Ascending aorta (tissue), 2 donors: ENCODE data around the gene CACNA2D2. TPM values are rescaled to one million over a fixed set of nuclear protein-coding genes. Genes with fewer than 3 reads are reported as not detected.

Experiments
- DNase-seq, 2 donors: peaks; one replicate each; pipeline ENCODE4 v3.0.0-alpha.2; 2019; ENCODE audit warnings: low spot score in 2 of 2
- H3K27ac ChIP-seq, 2 donors: fragments of 200-600 bp; sonication (generic); one replicate each; pipeline ENCODE4 v1.5.1; 2016 to 2017; ENCODE audit warnings: mild to moderate bottlenecking in 1 of 2
- H3K27me3 ChIP-seq: fragments of 200-600 bp; sonication (generic); one replicate; pipeline ENCODE4 v1.5.1; 2017
- H3K36me3 ChIP-seq, 2 donors: fragments of 200-600 bp; sonication (generic); one replicate each; pipeline ENCODE4 v1.5.1; 2016
- H3K4me1 ChIP-seq, 2 donors: fragments of 200-600 bp; sonication (generic); one replicate each; pipeline ENCODE4 v1.5.1; 2016 to 2017; ENCODE audit warnings: mild to moderate bottlenecking in 1 of 2
- H3K4me3 ChIP-seq, 2 donors: fragments of 200-600 bp; sonication (generic); one replicate each; pipeline ENCODE4 v1.5.1; 2016 to 2017; ENCODE audit warnings: mild to moderate bottlenecking in 1 of 2
- H3K9me3 ChIP-seq, 2 donors: fragments of 200-600 bp; sonication (generic); one replicate each; pipeline ENCODE4 v1.5.1; 2016
- intact Hi-C: fragments of 100-400 bp; cut with DNase I; formaldehyde crosslinking; loops from one replicate; pipeline ENCODE4 v1.15.1; 2023
- total RNA-seq: library from RNA; depleted of rRNA; stranded (reverse); fragments of >200 nt; gene quantifications from one replicate; pipeline ENCODE4 v1.1.0, GENCODE V29; 2016
- TF ChIP-seq, protein P1 (sequence below), 3 experiments: fragments of 200-600 bp in 2 of 3; fragments of 450-650 bp in 1 of 3; sonication (generic) in 2 of 3; IDR thresholded peaks; one replicate each; pipeline ENCODE4 v1.5.1; 2016 to 2019; ENCODE audit warnings: antibody characterized with exemption in 3 of 3, mild to moderate bottlenecking in 1 of 3, moderate library complexity in 1 of 3

Gene CACNA2D2
- total RNA-seq, 1 donor from 2014 or later, result 0.85 TPM

DNA sequence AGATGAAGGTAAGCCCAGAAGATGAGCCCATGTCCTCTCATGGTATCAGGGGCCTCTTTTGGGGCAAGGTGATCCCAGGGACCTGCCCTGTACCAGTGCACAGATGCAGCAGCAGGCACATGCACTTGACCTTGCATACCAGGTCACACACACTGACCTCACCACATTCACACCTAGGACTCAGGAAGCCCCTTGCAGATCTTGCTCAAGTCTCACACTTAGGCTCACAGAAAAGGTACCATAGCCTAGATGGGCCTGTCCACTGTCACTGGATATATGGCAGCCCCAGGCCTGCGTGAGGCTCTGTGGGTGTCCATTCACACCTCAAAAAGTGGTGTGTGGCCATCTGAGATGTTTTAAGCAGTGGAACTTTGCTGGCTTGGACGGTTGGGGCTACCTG is 58.7 kb downstream of the CACNA2D2 start:
- no peaks in the 10 kb centered on the region for H3K36me3 ChIP-seq
- no peak overlapping the region for H3K27ac ChIP-seq
- TF ChIP-seq, protein P1, sequence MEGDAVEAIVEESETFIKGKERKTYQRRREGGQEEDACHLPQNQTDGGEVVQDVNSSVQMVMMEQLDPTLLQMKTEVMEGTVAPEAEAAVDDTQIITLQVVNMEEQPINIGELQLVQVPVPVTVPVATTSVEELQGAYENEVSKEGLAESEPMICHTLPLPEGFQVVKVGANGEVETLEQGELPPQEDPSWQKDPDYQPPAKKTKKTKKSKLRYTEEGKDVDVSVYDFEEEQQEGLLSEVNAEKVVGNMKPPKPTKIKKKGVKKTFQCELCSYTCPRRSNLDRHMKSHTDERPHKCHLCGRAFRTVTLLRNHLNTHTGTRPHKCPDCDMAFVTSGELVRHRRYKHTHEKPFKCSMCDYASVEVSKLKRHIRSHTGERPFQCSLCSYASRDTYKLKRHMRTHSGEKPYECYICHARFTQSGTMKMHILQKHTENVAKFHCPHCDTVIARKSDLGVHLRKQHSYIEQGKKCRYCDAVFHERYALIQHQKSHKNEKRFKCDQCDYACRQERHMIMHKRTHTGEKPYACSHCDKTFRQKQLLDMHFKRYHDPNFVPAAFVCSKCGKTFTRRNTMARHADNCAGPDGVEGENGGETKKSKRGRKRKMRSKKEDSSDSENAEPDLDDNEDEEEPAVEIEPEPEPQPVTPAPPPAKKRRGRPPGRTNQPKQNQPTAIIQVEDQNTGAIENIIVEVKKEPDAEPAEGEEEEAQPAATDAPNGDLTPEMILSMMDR (IDR thresholded peaks at IDR 0.05), result no peak
- DNase-seq, result no peak
- H3K9me3 ChIP-seq, result no peaks in the 10 kb centered on the region
- no peak overlapping the region for H3K4me3 ChIP-seq
- intact Hi-C loops, result no loop called here
- H3K4me1 ChIP-seq, result no peaks in the 10 kb centered on the region
- H3K27me3 ChIP-seq, result no peaks in the 10 kb centered on the region

DNA sequence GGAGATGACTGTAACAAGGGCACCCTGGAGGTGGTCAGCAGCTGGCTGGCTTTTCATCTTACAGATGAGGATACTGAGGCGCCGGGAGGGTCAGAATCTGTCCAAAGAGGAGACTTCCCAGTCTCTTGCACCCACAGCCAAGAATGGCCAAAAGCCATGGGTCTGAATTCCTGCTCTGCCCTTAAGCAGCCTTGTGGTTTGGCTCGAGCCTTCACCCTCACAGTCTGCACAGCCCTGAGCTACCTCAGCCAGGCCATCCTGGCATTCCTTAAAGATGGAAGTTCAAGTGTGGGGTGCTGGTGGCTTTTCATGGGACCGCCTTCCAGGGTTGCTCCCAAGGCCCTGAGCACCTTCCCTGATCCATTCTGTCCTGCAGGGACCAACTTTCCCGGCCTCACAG is 59.2 kb downstream of the CACNA2D2 start:
- Histone ChIP-seq H3K4me3 (no peak overlapping the region), H3K36me3 (no peaks in the 10 kb centered on the region), H3K27ac (no peak overlapping the region), H3K9me3 (no peaks in the 10 kb centered on the region), H3K27me3 (no peaks in the 10 kb centered on the region), H3K4me1 (no peaks in the 10 kb centered on the region)
- intact Hi-C loops, result no loop called here
- TF ChIP-seq, protein P1 (IDR thresholded peaks at IDR 0.05), result no peak
- no peak for DNase-seq

DNA sequence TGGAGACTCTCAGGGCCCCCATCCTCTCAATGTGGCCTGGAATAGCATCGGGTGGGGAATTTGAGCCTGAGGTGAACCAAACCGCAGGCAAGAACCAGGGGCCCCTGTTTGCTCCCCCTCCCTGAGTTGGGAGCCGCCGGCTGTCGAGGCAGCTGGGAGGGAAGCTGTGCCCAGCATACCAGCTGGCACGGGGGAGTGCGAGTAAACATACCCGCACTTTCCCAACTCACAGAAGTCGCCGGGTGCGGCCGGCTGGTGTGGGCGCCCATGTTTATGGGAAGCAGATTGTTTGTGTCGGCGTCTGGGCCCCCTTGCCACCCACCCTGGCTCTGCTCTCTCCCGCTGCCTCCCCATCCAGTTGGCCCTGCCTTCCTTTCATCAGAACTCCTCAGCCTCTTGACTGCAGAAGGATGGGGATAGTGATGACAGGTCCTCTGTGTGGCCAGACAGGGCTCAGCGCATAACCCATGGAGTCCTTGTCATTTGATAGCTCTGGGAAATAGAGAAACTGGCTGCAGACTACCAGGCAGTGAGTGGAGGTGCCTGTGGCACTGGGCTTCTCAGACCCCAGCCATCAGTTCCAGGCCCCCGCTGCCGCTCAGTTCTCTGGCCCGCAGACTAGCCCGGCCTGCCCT is 60.4 kb downstream of the CACNA2D2 start:
- TF ChIP-seq, protein P1 (IDR thresholded peaks at IDR 0.05), result no peak
- no peaks in the 10 kb centered on the region for H3K9me3 ChIP-seq
- DNase-seq, result no peak

DNA sequence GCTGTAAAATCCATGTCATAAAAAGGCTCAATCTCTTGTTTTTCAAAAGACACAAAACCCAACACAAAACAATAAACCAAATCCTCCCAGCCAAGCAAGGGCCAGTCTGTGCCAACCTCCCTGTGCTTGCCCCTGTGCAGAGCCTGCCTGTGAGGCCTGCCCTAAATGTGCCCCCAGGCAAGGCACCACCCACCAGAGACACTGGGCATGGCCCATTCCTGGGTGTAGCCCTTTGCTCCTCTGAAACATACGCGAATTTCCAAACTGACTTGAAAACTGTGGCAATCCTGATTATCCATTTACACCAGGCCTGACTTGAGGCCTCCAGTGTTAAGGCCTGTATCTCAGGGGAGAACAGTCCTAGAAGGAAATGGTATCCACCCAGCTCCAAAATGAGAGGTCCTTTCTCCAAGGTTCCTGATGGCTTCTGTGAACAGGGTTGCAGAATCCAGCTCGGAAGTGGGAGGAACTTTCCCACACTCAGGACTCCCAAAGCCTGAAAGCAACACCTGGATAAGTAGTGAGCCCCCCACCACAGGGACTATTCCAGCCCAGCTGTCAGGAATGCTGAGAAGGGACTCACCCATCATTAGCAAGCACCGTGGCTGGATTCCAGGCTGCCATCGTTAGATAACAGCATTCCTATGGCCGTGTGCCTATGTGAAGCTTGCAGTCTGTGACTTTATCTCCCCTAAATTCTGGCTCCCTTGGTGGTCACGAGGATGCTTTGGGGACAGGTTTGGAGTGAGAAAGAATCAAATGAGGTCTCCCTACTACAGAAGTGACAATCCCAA is 61.8 kb downstream of the CACNA2D2 start:
- Histone ChIP-seq H3K27me3 (no peaks in the 10 kb centered on the region), H3K27ac (no peak overlapping the region)
- intact Hi-C loops, result no loop called here

More for the DNA sequence above, 60.4 kb downstream of the CACNA2D2 start:
- no peak overlapping the region for H3K27ac ChIP-seq
- H3K4me3 ChIP-seq, result no peak overlapping the region
- no peaks in the 10 kb centered on the region for H3K4me1 ChIP-seq
- H3K36me3 ChIP-seq, result no peaks in the 10 kb centered on the region
- intact Hi-C loops, result no loop called here
- no peaks in the 10 kb centered on the region for H3K27me3 ChIP-seq

DNA sequence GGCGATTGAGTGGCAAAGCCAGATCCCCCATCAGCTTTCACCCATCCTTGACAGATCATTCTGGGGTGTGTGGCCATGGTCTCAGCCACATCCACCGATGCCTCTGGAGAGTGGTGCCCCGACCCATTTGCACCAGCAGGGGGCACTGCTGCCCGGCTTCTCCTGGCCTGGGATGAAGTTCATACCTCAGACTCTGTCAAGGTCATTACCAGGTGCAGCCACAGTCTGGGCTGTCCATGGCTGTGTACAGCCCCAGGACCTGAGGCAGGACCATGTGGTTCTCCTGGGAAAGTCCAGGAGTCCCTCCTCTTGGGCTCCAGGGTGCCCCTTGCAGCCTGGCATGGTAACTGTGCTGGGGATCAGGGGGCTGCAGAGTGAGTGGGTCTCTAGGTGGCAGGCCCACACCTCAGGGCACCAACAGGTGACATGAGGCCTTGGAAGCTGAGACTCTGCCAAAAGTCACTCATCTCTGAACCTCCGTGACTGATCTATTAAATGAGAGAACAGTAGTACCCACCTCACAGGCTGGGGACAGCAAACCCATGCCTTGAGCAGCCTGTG is 67.2 kb downstream of the CACNA2D2 start:
- peak in 1 of 2 donors; percentile 72 for DNase-seq
- TF ChIP-seq, protein P1 (IDR thresholded peaks at IDR 0.05), result peak; percentile 67 to 74 (median 72)
- H3K9me3 ChIP-seq, result no peaks in the 10 kb centered on the region
- no peaks in the 10 kb centered on the region for H3K36me3 ChIP-seq
- H3K27me3 ChIP-seq, result no peaks in the 10 kb centered on the region
- H3K27ac ChIP-seq, result no peak overlapping the region
- H3K4me1 ChIP-seq, result no peaks in the 10 kb centered on the region
- intact Hi-C loops, result loop anchor here (1.0 kb wide), 1 partner anchor 106 kb away; no protein-coding TSS in a partner anchor
- H3K4me3 ChIP-seq, result no peak overlapping the region

More for the DNA sequence above, 61.8 kb downstream of the CACNA2D2 start:
- Histone ChIP-seq H3K4me3 (no peak overlapping the region), H3K9me3 (no peaks in the 10 kb centered on the region), H3K36me3 (no peaks in the 10 kb centered on the region), H3K4me1 (no peaks in the 10 kb centered on the region)
- DNase-seq, result no peak
- TF ChIP-seq, protein P1 (IDR thresholded peaks at IDR 0.05), result no peak
